GM23338 (cell line): ENCODE measurements around the gene GLRA2. TPM values are rescaled to one million over a fixed set of nuclear protein-coding genes. Genes with fewer than 3 reads are reported as not detected.

Experiments used
- ATAC-seq: fragments of 200-7000 bp; cut with Tn5 transposase; 3 replicates; pipeline ENCODE4 v1.9.1; 2020
- DNase-seq: peaks from one replicate; pipeline ENCODE4 v3.0.0-alpha.2; 2015; ENCODE audit warnings: low spot score
- H2AFZ ChIP-seq: fragments of 200-600 bp; sonication (generic); 2 replicates; pipeline ENCODE4 v1.8.0; 2016; ENCODE audit warnings: antibody characterized with exemption, mild to moderate bottlenecking, moderate library complexity
- H3F3A ChIP-seq: fragments of 200-600 bp; sonication (generic); replicated peaks from 2 replicates; pipeline ENCODE4 v1.8.0; 2017; ENCODE audit warnings: antibody characterized with exemption, mixed run types, low read depth
- H3K27ac ChIP-seq: fragments of 200-600 bp; sonication (generic); 2 replicates; pipeline ENCODE4 v1.6.1; 2016; ENCODE audit warnings: low read depth
- H3K27me3 ChIP-seq: fragments of 200-600 bp; sonication (generic); 2 replicates; pipeline ENCODE4 v1.8.0; 2016; ENCODE audit warnings: mild to moderate bottlenecking, mixed run types, moderate library complexity; ENCODE audit not compliant: insufficient read depth
- H3K36me3 ChIP-seq: fragments of 200-600 bp; sonication (generic); 2 replicates; pipeline ENCODE4 v1.8.0; 2016; ENCODE audit warnings: mild to moderate bottlenecking; ENCODE audit not compliant: insufficient read depth
- H3K4me1 ChIP-seq: fragments of 200-600 bp; sonication (generic); 2 replicates; pipeline ENCODE4 v1.8.0; 2016; ENCODE audit warnings: mild to moderate bottlenecking, moderate library complexity; ENCODE audit not compliant: insufficient read depth
- H3K4me2 ChIP-seq: fragments of 200-600 bp; sonication (generic); 2 replicates; pipeline ENCODE4 v1.7.1; 2017; ENCODE audit warnings: mixed run types
- H3K4me3 ChIP-seq: fragments of 200-600 bp; sonication (generic); 2 replicates; pipeline ENCODE4 v1.6.1; 2016; ENCODE audit warnings: mixed run types
- H3K79me2 ChIP-seq: fragments of 200-600 bp; sonication (generic); replicated peaks from 2 replicates; pipeline ENCODE4 v1.8.0; 2017; ENCODE audit warnings: mild to moderate bottlenecking; ENCODE audit not compliant: insufficient read depth
- H3K9me2 ChIP-seq: fragments of 200-600 bp; sonication (generic); 2 replicates; pipeline ENCODE4 v1.8.0; 2017; ENCODE audit not compliant: insufficient read depth
- H4K20me1 ChIP-seq: fragments of 200-600 bp; sonication (generic); replicated peaks from 2 replicates; pipeline ENCODE4 v1.8.0; 2017; ENCODE audit warnings: mild to moderate bottlenecking; ENCODE audit not compliant: insufficient read depth
- H3K27ac Mint-ChIP-seq: 2 replicates; pipeline ENCODE4 v1.8.0; 2020; ENCODE audit warnings: inconsistent platforms, mild to moderate bottlenecking, moderate library complexity, mixed read lengths
- H3K27me3 Mint-ChIP-seq: 3 replicates; pipeline ENCODE4 v1.8.0; 2022; ENCODE audit warnings: low read depth, mild to moderate bottlenecking, moderate library complexity, mixed read lengths, inconsistent platforms; ENCODE audit not compliant: insufficient read depth, poor library complexity
- H3K36me3 Mint-ChIP-seq: 3 replicates; pipeline ENCODE4 v1.8.0; 2021; ENCODE audit warnings: low read depth, mild to moderate bottlenecking, inconsistent platforms, moderate library complexity, mixed read lengths
- H3K4me1 Mint-ChIP-seq: 3 replicates; pipeline ENCODE4 v1.8.0; 2020; ENCODE audit warnings: mild to moderate bottlenecking, inconsistent platforms, mixed read lengths
- H3K4me3 Mint-ChIP-seq: 3 replicates; pipeline ENCODE4 v1.8.0; 2021; ENCODE audit warnings: moderate library complexity, mild to moderate bottlenecking, inconsistent platforms, mixed read lengths
- H3K9me3 Mint-ChIP-seq: 3 replicates; pipeline ENCODE4 v1.8.0; 2020; ENCODE audit warnings: moderate library complexity, mild to moderate bottlenecking, inconsistent platforms, mixed read lengths
- CREB1 ChIP-seq: fragments of 250-450 bp; sonication (Bioruptor Pico); IDR thresholded peaks from 2 replicates; pipeline ENCODE4 v1.5.0; 2020; ENCODE audit warnings: low read depth, mild to moderate bottlenecking, moderate library complexity
- CTCF ChIP-seq, 2 experiments: fragments of 200-600 bp in 1 of 2; sonication (generic) in 1 of 2; conservative IDR thresholded peaks; 2 replicates each; pipeline versions ENCODE4 v1.5.1 to v1.6.1; 2016 to 2017; ENCODE audit warnings: antibody characterized with exemption in 2 of 2, low read depth in 2 of 2, mild to moderate bottlenecking in 2 of 2, moderate library complexity in 1 of 2
- ETS1 ChIP-seq: IDR thresholded peaks from 2 replicates; pipeline ENCODE4 v1.6.1; 2016; ENCODE audit warnings: antibody characterized with exemption
- EZH2 ChIP-seq: fragments of 200-600 bp; sonication (generic); IDR thresholded peaks from one replicate; pipeline ENCODE4 v1.8.0; 2017; ENCODE audit warnings: antibody characterized with exemption, mild to moderate bottlenecking, low read depth; ENCODE audit not compliant: unreplicated experiment
- EZH2phosphoT487 ChIP-seq: fragments of 200-600 bp; sonication (generic); IDR thresholded peaks from one replicate; pipeline ENCODE4 v1.8.1; 2018; ENCODE audit warnings: antibody characterized with exemption; ENCODE audit not compliant: unreplicated experiment
- JUNB ChIP-seq: IDR thresholded peaks from one replicate; pipeline ENCODE4 v1.6.1; 2016; ENCODE audit warnings: antibody characterized with exemption; ENCODE audit not compliant: unreplicated experiment
- NANOG ChIP-seq: IDR thresholded peaks from 2 replicates; pipeline ENCODE4 v1.6.1; 2016; ENCODE audit warnings: antibody characterized with exemption, borderline replicate concordance
- POLR2AphosphoS5 ChIP-seq: IDR thresholded peaks from 2 replicates; pipeline ENCODE4 v1.6.1; 2016; ENCODE audit warnings: antibody characterized with exemption, low read depth
- REST ChIP-seq: IDR thresholded peaks from one replicate; pipeline ENCODE4 v1.6.1; 2018; ENCODE audit warnings: antibody characterized with exemption; ENCODE audit not compliant: unreplicated experiment
- STAT1 ChIP-seq: IDR thresholded peaks from one replicate; pipeline ENCODE4 v1.6.1; 2016; ENCODE audit warnings: antibody characterized with exemption; ENCODE audit not compliant: unreplicated experiment
- ZNF114 ChIP-seq: fragments of 250-450 bp; sonication (Bioruptor Pico); IDR thresholded peaks from 2 replicates; pipeline ENCODE4 v1.5.0; 2020; ENCODE audit warnings: mild to moderate bottlenecking, moderate library complexity
- ZNF331 ChIP-seq: fragments of 250-450 bp; sonication (Bioruptor Pico); IDR thresholded peaks from 2 replicates; pipeline ENCODE4 v1.5.0; 2020; ENCODE audit warnings: low read depth, mild to moderate bottlenecking, moderate library complexity
- polyA plus RNA-seq: library from polyadenylated mRNA; unstranded; fragments of >200 nt; fragmentation: Nextera tagmentation; extraction: Ambion mirVana; gene quantifications from 2 replicates; pipeline ENCODE4 v1.2.1, GENCODE V29; 2016
- total RNA-seq: library from RNA; depleted of rRNA; stranded (reverse); fragments of >200 nt; shearing (Covaris generic); gene quantifications from 2 replicates; pipeline ENCODE4 v1.2.3, GENCODE V29; 2014

Gene GLRA2
- total and polyA plus RNA-seq, 2 experiments from 2014 or later = not detected

- H3K4me2 ChIP-seq = no peak overlapping the region
- no peaks in the 10 kb centered on the region for H3K79me2 ChIP-seq
- no peak overlapping the region for H2AFZ ChIP-seq
- peak in 1 of 2 experiments; percentile 50; a peak in 3 of 4 replicates for TF ChIP-seq CTCF (conservative IDR thresholded peaks at IDR 0.05; ENCODE audit: low read depth in 2 of 2)
- TF ChIP-seq JUNB = no peak
- Mint-ChIP-seq H3K4me1 (no peaks in the 10 kb centered on the region), H3K27ac (no peak overlapping the region), H3K4me3 (no peak overlapping the region), H3K9me3 (no peaks in the 10 kb centered on the region), H3K36me3 (no peaks in the 10 kb centered on the region), H3K27me3 (peaks cover 1% of the 10 kb centered on the region)
- no peaks in the 10 kb centered on the region for H3K9me2 ChIP-seq
- no peaks in the 10 kb centered on the region for H3F3A ChIP-seq
- no peaks in the 10 kb centered on the region for H3K36me3 ChIP-seq
- no peak overlapping the region for H3K27ac ChIP-seq
- H3K27me3 ChIP-seq = no peaks in the 10 kb centered on the region
- no peaks in the 10 kb centered on the region for H3K4me1 ChIP-seq
- ATAC-seq (no peak), DNase-seq (peak; percentile 16)
- no peak overlapping the region for H3K4me3 ChIP-seq
- no peaks in the 10 kb centered on the region for H4K20me1 ChIP-seq
These were observed 101.4 kb downstream of the GLRA2 start for GRCh38 chrX:14630733-14631132.

GRCh38 chrX:14641681-14642655 lies 112.6 kb downstream of the GLRA2 start:
- H3K9me2 ChIP-seq = no peaks in the 10 kb centered on the region
- H3K4me2 ChIP-seq = no peak overlapping the region
- Mint-ChIP-seq H3K27ac (no peak overlapping the region), H3K27me3 (no peaks in the 10 kb centered on the region), H3K4me1 (no peaks in the 10 kb centered on the region), H3K9me3 (no peaks in the 10 kb centered on the region), H3K4me3 (no peak overlapping the region), H3K36me3 (no peaks in the 10 kb centered on the region)
- H3K4me3 ChIP-seq = no peak overlapping the region
- H4K20me1 ChIP-seq = no peaks in the 10 kb centered on the region
- no peaks in the 10 kb centered on the region for H3K36me3 ChIP-seq
- H3K79me2 ChIP-seq = no peaks in the 10 kb centered on the region
- no peaks in the 10 kb centered on the region for H3F3A ChIP-seq
- H3K4me1 ChIP-seq = no peaks in the 10 kb centered on the region
- DNase-seq = no peak
- ATAC-seq = no peak
- no peaks in the 10 kb centered on the region for H3K27me3 ChIP-seq
- H3K27ac ChIP-seq = no peak overlapping the region
- H2AFZ ChIP-seq = no peak overlapping the region
- no peak for TF ChIP-seq STAT1
- TF ChIP-seq EZH2 = no peak
- TF ChIP-seq CREB1 (CRISPR knock-in tag) = no peak
- no peak for TF ChIP-seq ETS1
- TF ChIP-seq JUNB = no peak
- no peak for TF ChIP-seq EZH2phosphoT487
- no peak for TF ChIP-seq POLR2AphosphoS5
- no peak for TF ChIP-seq ZNF331
- TF ChIP-seq CTCF (conservative IDR thresholded peaks at IDR 0.05; ENCODE audit: low read depth in 2 of 2) = no peak
- TF ChIP-seq NANOG = no peak
- no peak for TF ChIP-seq REST
- no peak for TF ChIP-seq ZNF114 (CRISPR knock-in tag)
